NCI-H345 (cell line): ENCODE data around the gene DMRT1.

Experiments
- DNase-seq: peaks from one replicate; lab custom pipeline; 2025; lab: John Stamatoyannopoulos, UW

The DMRT1 gene

DNA sequence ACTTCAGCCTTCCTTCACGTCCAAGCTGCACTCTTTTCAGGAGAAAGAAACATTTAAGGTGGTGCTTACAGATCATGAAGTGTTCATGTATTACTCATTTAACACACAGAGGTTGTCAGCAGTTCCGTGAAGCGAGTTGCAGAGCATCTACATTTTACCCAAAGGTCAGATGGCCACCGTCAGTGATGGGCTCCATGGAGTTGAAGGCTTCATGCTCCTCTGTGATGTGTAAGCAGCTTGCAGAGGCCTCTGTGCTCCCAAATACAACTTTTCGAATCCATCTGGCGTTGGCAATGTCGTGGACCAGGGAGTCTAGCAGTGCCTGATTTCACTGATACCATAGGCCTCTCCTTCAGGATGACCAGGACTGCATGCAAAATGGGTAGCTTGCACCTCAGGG lies 81.2 kb downstream of the DMRT1 start:
- DNase-seq = no peak

DNA sequence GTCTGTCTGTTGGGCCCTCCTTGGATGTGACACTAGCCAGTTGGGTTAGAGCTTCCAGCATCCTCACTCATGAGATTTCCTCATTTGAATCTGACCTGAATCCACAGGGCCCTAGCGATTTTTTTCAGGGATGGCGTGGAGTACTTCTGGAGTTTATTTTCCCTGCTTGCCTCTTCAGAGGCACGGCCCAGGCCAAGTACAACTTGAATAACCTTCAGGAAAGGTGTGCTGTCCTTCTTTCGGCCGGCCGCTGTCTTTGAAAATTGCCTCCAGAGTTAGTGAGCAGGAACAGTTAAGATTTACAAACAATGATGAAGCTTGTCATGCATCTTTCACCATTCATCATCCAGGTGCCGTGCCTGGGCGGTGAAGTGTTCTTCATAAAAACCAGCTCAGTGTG lies 85.5 kb downstream of the DMRT1 start:
- no peak for DNase-seq

DNA sequence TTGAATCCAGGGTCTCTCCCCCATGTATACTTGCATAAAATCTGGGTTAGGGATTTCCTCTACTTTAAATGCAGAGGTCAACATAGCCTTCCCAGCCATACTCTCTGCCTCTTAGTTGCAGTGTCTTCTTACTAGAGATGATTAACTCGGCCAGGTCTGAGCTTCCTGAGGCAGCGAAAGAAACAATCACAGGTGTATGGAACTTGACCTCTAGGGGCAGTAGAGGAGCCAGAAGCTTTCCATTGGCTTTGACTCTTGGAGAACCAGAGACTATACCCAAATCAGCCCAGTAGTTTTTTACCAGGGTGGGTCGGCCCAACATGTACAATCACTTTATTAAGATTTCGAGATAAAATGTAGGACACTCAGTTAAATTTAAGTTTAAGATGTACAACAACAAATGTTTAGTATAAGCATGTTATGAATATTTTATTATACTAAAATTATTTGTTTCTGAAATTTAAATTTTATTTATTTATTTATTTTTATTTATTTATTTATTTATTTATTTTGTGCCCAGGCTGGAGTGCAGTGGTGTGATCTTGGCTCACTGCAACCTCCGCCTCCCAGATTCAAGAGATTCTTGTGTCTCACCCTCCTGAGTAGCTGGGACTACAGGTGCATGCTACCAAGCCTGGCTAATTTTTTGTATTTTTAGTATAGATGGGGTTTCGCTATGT lies 87.0 kb downstream of the DMRT1 start:
- DNase-seq = no peak

DNA sequence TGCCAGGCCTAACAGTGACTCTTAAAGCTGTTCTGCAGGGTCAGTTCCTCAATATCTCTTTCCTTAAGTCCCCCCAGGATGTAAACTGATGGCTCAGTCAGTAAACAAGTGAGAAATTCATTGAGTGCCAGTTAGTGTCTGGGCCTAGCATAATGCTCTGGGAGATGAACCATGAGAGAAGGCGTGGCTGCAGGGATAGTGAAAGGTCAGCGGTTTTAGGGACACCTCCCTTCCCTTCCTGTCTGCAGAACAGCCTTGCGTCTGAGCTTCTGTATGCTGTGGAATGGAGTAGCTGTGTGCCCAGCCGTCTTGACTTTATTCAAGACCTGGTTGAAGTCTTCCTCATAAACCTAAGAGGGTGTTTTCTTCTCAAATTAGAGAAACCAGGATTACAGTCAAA lies 88.2 kb downstream of the DMRT1 start:
- no peak for DNase-seq

DNA sequence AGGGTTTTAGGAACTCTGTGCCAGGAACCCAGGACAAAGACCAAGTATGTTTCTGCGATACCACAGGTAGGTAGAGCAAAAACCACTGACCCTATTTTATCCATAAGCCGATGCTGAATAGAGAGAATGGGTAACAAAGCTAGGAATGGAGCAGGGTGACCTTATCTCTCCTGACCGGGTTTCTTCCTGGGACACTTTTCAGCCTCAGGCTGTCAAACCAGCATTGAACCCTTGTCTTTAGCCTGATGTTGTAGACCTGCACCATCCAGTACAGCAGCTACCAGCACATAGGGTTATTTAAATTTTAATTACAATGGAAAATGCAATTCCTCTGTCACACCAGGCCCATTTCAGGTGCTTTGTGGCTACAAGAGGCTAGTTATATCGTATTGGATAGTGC lies 91.9 kb downstream of the DMRT1 start:
- DNase-seq = no peak

DNA sequence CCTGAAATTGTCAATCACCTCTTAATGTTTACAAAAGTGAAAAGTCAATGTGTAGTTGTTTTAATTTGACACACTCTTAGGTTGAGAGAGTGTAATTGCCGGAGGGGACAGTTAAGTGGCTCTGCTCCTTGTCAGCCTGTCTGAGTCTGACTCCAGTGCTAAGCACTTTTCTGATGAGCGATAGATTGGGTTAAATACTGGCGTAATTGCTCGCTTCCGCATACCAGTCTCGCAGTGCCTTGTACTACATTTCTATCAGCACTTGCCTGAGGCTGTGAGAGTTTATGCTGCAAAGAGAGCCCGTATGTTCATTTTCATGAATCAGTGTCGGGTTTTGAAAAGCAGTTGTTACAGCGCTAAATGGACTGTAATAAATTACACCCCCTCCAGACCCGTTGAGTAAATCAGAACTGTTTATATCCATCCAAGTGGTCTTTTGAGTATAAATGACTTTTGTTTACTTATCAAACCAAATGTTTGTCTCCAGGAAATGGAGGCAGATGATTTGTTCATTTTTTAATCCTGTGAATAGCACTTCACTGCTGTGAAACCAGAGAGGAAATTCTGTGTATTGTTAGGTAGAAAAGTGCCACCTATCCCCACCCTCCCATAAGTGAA lies 94.0 kb downstream of the DMRT1 start:
- DNase-seq = peak; percentile 90

DNA sequence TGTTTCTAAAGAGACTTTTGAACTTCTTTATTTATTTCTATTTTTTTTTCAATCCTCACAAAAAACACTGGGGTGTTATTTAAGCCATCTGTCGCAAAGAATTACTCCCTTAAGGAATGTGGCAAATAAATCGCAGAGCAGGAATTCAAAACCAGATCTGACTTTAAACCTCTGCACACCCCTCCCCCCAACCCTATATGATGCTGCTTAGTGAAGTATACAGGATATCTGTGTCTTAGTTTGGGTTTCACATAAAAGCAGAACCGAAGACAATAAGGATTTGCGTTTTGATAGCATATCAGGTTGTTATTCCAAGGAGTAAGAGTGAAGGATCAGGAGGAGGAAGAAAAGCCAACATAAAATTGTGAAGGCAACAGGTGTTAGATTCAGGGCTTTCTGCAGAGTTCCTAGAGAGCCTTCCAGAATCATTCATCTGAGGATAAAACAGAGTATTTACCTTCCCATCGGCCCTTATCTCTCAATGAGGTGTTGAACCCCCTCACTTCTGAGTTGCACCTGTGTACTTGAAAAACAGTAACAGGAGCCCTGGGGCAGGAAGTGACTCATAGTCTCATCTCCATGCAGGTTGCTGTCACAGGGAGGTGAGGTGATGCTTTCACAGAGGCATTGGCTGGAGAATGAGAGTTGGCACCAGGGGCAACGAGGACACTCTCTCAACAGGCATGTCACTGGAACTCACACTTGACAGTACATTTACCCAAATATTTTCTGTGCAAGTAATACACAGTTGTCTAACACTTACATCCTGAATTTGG lies 101.5 kb downstream of the DMRT1 start:
- DNase-seq = peak; percentile 46

DNA sequence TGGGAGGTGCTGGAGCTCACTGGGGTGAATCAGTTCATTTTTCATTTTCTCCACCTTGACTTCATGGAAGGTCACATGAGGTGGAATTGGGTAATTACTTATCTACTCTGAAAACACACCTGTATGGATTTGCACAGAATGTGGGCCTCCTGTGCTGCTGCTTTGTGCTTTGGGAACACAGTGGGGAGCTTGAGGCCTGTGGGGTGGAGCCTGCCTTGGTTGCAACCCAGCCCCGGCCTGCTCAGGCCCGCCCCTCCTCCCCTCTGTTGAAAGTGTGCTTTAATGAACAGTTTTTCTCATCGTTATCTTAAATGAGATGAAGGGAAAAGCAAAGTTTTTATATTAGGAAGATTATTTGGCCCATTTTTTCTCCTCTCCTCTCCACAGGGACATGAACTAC lies 106.5 kb downstream of the DMRT1 start:
- DNase-seq = no peak

DNA sequence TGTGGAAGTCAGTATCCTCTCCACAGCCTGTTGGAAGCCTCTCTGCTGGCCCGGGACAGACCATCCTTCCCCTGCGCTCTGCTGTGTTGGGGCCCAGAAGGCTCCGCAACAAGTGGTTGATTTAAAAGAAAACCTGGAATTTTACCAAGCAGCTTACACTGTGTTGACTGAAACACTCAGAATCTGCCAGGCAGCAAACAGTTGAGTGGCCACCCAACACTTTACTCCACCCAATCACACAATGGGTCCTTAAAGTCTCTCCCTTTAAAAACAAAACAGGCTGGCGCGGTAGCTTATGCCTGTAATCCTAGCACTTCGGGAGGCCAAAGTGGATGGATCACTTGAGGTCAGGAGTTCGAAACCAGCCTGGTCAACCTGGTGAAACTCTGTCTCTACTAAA lies 107.0 kb downstream of the DMRT1 start:
- DNase-seq = no peak

DNA sequence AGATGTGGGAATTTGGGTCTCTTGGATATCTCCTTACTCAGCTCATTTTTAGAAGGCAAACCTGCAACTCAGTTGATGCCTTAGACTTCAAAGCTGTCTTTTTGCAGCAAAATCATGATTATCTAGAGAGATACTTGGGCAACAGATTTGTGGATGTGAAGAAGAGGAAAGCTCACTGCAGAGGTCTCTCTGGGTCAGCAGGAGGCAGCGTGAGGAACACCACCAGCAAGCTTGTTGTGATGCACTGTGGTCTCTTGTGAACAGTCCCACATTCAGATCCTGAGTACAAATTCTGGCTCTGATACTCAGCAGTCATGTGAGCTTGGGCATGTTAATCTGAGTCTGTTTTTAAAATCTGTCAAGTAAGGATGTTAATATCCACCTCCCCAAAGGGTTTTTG lies 108.6 kb downstream of the DMRT1 start:
- DNase-seq = no peak

DNA sequence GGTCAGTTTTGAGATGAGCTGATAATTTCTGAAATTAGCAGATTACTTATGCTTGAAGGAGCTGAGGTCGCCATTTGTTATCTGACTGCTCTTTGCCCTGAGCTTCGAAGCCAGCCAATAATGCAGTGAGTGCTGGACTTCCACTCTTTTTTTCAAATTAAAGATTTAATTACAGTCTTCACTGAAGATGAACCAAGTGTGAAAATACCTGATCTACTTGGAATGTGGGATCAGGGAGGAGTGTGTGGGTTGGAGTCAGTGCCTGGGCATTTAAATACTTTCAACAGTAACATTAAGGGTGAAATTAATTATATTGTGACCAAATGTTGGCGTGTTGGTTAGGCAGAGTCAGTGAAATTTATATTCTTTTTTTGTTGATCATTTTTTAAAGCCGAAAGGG lies 111.0 kb downstream of the DMRT1 start:
- DNase-seq = no peak

DNA sequence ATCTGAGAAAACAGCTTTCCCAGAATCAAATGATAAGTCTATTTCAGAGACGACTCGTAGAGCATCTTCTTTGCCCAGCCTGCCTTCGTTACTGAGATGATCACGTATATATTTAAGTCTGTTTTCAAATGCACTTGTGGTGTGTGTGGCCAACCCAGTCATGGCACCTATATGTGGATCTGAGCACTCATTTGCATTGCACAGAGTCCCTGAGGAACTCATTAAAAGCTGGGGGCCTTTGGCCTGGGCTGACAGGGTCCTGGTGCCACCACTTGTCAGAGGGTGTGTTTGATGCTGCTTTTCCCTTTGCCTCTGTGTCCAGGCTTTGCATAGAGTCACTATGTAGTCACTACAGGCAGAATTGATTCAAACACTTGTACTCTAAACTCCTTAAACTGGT lies 117.6 kb downstream of the DMRT1 start:
- DNase-seq = no peak

DNA sequence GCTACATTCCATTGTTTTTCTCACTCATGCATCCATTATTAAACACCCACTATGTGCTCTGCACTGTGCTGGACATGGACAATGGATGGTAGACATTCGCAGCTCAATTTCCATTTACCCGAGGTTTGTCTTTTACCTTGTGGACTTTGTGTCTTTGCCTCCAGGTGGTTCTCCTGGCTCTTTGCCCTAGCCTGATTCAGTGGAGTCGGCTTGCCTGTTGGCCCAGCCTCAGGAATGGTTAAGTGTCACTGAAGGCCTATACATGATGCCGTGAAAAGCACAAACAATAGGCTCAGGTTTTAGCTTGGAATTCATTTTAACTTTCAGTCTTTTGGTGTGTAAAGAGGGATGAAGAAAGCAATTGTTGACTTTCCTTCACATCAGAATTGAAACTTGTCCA lies 118.4 kb downstream of the DMRT1 start:
- no peak for DNase-seq

DNA sequence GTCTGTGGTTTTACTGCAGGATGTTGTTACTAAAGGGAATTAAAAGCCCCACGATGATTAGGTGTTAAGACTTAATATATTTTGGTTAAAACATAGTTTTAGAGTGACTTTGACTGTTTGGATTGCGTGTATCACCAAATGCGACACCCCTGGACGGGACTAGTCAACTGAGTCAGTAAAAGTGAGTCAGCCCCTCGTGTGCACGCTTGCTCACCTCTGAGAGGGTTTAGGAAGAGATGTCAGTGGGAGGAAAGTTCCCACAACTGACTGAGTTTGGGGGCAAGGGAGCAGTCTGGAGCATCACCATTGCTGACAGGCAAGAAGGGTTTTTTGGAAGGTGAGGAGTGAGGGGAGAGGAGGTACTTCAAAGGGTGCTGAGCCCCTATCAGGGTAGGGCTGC lies 120.5 kb downstream of the DMRT1 start:
- DNase-seq = no peak

DNA sequence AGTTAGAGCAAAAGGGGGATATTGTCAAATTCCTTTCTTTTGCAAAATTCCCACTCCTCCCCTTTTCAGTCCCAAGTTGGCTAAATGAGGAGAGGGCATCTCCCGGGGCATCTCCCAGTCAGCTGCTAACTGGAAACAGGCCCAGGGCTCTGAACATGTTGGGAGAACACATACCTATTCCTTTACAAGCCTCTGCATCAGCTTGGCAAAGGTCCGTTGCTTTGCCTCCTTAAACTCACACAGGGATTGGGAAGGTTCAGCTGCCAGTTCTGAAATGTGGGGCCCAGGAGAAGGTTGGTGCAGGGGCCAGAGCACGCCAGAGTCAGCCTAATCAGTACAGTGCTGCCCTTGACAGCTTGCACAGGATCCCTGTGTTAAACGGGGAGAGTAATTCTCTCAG lies 124.0 kb downstream of the DMRT1 start:
- DNase-seq = no peak

DNA sequence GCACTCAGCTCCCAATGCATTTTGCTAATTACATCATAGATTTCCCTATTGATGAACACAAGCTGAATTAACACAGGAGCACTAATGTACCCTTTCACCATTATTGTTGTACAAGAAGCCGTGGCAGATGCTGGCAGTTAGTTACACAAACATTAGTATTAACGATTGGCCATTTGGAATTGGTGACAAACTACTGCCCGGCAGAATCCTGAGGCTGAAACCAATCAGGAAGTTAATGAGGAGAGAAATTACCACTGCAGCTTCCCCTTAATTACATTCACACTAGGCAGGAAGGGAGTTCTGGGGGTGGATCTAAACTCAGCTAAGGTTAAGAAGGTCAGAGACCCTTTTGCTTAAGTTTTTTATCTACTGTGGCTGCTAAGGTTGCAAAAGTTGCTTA lies 125.4 kb downstream of the DMRT1 start:
- DNase-seq = no peak

DNA sequence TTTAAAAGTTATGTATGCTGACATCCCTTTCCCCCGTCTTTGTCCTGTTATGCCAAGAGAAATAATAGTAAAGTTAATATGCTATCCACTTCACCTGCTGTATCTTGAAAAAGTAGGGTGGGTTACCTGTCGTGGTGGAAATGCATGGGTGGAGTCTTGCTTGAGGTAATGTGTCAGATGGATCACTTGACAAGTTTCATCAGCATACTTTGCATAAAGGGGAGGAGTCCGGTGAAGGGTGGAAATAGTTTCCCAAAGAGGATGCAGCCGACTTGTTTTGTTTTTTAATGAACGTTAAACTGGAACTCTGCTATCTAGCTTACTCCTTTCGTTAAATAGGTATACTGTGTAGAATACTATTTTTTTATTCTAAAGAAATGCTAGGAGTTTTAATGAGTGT lies 125.9 kb downstream of the DMRT1 start:
- no peak for DNase-seq

DNA sequence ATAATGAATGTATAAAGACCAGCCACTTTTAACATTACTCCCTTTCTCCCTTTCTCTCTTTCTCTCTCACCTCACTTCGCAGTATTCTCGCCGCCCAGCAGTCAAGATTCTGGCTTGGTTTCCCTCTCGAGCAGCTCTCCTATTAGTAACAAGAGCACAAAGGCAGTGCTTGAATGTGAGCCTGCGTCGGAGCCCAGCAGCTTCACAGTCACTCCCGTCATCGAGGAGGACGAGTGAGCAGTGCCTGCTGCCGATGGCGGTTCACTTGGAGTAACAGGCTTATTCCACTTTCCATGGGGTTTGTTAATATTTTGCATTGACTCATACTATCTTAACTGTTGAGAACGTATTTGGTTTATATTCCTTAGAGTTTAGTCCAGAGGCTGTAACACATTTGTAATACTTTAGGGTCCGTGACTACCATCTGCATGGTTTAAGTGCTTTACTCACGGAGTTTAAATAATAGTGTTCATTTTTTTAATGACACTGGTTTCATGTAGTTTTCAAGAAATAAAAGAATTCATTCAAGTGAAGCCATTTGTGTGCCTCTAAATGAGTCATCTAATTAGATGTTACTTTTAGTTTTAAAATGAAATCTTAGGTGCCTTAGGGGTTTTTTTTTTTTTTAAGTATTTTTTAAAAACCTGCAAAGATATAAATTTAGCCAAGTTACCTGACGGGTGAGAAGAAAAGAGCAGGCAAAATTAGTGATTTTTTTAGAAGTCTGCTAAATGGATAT lies 126.6 kb downstream of the DMRT1 start:
- no peak for DNase-seq

DNA sequence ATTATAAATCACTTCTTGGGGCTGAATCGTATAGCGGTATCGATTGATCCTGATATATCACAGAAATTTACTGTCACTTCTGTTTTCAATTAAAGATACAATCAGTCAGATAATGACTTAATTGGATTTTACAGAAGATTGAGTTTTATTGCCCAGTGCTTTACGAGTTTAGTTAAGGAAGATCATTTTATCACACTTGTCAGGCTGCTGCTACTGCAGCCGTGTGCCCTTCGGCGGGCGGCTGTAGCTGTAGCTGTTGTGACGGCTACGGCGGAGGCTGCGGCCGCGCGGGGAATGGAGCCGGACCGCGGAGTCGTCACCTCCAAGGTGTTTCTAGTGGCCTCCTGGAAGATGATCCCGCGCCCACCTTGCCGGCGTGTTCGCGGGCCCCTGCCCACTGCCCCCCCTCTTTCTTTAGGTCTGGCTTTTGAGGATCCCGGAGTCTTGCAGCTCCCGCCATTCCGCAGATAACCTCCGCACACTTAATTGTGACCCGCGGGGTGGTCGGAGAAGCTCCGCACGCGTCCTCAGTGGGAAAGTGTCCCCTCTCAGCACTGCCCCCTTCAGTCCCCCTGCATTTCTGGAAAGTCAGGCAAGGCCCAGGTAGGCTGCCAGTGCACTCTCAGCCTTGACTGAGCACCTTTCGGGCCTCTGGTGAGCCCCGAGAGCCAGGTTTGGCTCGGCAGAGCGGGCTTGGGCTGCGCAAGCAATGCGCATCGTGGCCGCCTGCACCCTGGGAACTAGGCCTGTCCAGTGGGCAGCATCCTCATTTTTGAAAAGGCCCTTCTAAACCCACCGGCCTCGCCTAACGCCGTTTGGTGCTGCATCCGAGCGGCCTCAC lies 128.0 kb downstream of the DMRT1 start:
- DNase-seq = no peak

DNA sequence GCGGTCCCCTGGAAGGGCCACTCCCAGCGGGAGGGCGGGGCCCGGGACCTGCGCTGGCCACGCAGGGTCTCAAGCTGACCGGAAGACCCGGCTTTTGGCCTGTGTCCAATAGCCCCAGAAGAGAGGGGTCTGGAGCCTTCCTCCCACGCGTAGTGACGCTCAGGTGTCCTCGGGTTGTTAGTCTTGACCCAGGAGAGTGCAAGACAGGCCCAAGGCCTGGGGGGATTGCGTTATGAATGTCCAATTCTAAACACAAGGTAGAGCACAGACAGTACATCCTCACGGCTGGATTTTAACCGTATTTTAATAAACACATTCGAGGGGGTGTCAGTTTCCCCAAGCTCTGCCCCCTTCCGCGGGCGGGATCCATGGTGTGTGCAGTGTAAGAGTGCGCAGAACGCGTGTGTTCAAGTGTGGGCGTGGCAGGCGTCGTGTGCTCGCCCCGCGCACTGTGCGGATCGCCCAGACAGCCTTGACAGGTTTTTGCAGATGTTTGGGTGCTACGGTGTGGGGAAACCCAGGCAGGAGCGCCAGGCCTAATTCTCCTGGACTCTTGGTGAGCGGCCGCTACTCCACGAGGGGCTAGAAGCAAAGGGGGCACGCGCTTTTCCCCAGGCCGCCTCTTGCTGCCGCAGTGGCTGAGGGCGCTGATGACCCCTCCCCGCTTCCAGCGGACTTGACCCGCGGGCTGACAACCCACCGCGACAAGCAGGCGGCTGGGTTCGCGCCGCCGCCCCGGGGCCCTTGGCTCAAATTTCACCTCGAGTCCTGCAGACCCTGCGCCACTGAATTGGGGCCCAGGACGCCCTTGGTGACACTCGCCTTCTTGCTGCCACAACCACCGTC lies 128.9 kb downstream of the DMRT1 start:
- DNase-seq = no peak
